ENCODE measurements around the gene CCDC136.

CCDC136 gene

GRCh38 chr7:128791121-128791971, at the start of gene CCDC136:
Gene CCDC136, plus strand, starts transcription at chr7:128791968. Its CDS starts 444 bp downstream, at chr7:128792412.
- DNase-seq (ENCODE audit: low read depth), result no peak

GRCh38 chr7:128742206-128742605, 49.6 kb upstream of the CCDC136 start:
- DNase-seq (ENCODE audit: low read depth), result no peak

GRCh38 chr7:128743112-128743772, 48.5 kb upstream of the CCDC136 start:
- DNase-seq (ENCODE audit: low read depth), result no peak

- DNase-seq (ENCODE audit: low read depth), result no peak
Measured at GRCh38 chr7:128744366-128744905, 47.3 kb upstream of the CCDC136 start.

- DNase-seq (ENCODE audit: low read depth), result no peak
Measured at GRCh38 chr7:128745706-128746105, 46.1 kb upstream of the CCDC136 start.

- DNase-seq (ENCODE audit: low read depth), result no peak
Measured at GRCh38 chr7:128747327-128748079, 44.3 kb upstream of the CCDC136 start.

- DNase-seq (ENCODE audit: low read depth), result no peak
Measured at GRCh38 chr7:128752251-128752650, 39.5 kb upstream of the CCDC136 start.

- DNase-seq (ENCODE audit: low read depth), result no peak
Measured at GRCh38 chr7:128755075-128755818, 36.5 kb upstream of the CCDC136 start.

- no peak for DNase-seq (ENCODE audit: low read depth)
Measured at GRCh38 chr7:128755819-128756476, 35.8 kb upstream of the CCDC136 start.

GRCh38 chr7:128757203-128757602, 34.6 kb upstream of the CCDC136 start:
- DNase-seq (ENCODE audit: low read depth), result no peak

- no peak for DNase-seq (ENCODE audit: low read depth)
Measured at GRCh38 chr7:128758553-128758952, 33.2 kb upstream of the CCDC136 start.

- no peak for DNase-seq (ENCODE audit: low read depth)
Measured at GRCh38 chr7:128759242-128759641, 32.5 kb upstream of the CCDC136 start.

- DNase-seq (ENCODE audit: low read depth), result no peak
Measured at GRCh38 chr7:128763541-128763940, 28.2 kb upstream of the CCDC136 start.

- no peak for DNase-seq (ENCODE audit: low read depth)
Measured at GRCh38 chr7:128767475-128768110, 24.2 kb upstream of the CCDC136 start.

- DNase-seq (ENCODE audit: low read depth), result no peak
Measured at GRCh38 chr7:128770233-128770632, 21.5 kb upstream of the CCDC136 start.

GRCh38 chr7:128773604-128774003, 18.2 kb upstream of the CCDC136 start:
- no peak for DNase-seq (ENCODE audit: low read depth)

GRCh38 chr7:128774029-128774689, 17.6 kb upstream of the CCDC136 start:
- no peak for DNase-seq (ENCODE audit: low read depth)

GRCh38 chr7:128774921-128775320, 16.8 kb upstream of the CCDC136 start:
- no peak for DNase-seq (ENCODE audit: low read depth)

GRCh38 chr7:128775744-128776474, 15.9 kb upstream of the CCDC136 start, which contains the start of gene OPN1SW:
Gene OPN1SW, minus strand, starts transcription at chr7:128775794. Its CDS starts 13 bp downstream, at chr7:128775781.
- no peak for DNase-seq (ENCODE audit: low read depth)
